Measurements from ENCODE around the gene DHRS12. TPM values are rescaled to one million over a fixed set of nuclear protein-coding genes. Genes with fewer than 3 reads are reported as not detected.

The DHRS12 gene
- total RNA-seq, 1 donor from 2014 or later, result 9.8 TPM

- peak; percentile 61 for DNase-seq (ENCODE audit: low spot score)
- intact Hi-C loops (cut with DNase I), result loop anchor here (1.0 to 10.0 kb wide), 5 partner anchors 8 to 369 kb away; partner anchors contain the start of gene NEK5
Measured at GRCh38 chr13:51815848-51816247, 11.9 kb upstream of the DHRS12 start.

GRCh38 chr13:51814825-51815650, 11.1 kb upstream of the DHRS12 start:
- peak; percentile 82 for DNase-seq (ENCODE audit: low spot score)
- intact Hi-C loops (cut with DNase I), result loop anchor here (1.0 to 10.0 kb wide), 4 partner anchors 17 to 370 kb away; partner anchors contain the start of gene NEK5

- intact Hi-C loops (cut with DNase I), result loop anchor here (10.0 kb wide), 2 partner anchors 181 to 371 kb away; no protein-coding TSS in a partner anchor
- DNase-seq (ENCODE audit: low spot score), result no peak
Measured at GRCh38 chr13:51814071-51814470, 10.1 kb upstream of the DHRS12 start.

DNA sequence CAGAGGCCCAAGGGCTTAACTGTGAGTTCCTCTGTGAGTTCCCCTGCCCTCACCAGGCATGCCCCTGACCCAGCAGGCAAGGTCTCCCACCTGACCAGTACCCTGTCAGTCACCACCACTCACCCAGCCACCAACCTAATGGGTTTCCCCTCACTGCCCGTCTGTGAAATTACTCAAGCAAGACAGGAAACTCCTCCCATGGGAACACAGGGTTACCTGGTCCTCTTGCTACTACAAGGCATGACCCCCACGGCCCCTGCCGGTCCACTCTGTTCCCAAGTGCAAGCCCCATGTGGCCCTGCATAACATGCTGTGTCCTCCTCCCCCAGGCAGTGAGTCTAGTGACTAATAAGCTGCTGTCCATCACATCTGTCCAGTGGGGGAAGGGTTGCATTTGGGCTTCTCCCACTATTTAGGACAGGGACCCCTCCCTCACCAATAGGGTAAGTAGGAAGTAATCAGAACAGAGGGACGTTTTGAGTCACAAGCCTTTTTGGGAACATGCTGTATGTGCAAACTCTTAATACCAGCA, 8.0 kb upstream of the DHRS12 start:
- intact Hi-C loops (cut with DNase I), result loop anchor here (10.0 kb wide), 2 partner anchors 183 to 373 kb away; no protein-coding TSS in a partner anchor
- DNase-seq (ENCODE audit: low spot score), result peak; percentile 59

GRCh38 chr13:51811046-51811445, 7.1 kb upstream of the DHRS12 start:
- intact Hi-C loops (cut with DNase I), result loop anchor here (10.0 kb wide), 2 partner anchors 184 to 374 kb away; no protein-coding TSS in a partner anchor
- DNase-seq (ENCODE audit: low spot score), result peak; percentile 63

- DNase-seq (ENCODE audit: low spot score), result no peak
- intact Hi-C loops (cut with DNase I), result loop anchor here (1.0 kb wide), 1 partner anchor 7 kb away; no protein-coding TSS in a partner anchor
Measured at GRCh38 chr13:51808811-51809210, 4.8 kb upstream of the DHRS12 start.

- intact Hi-C loops (cut with DNase I), result no loop called here
- peak; percentile 68 for DNase-seq (ENCODE audit: low spot score)
Measured at GRCh38 chr13:51807041-51807440, 3.1 kb upstream of the DHRS12 start.

GRCh38 chr13:51806566-51806965, 2.6 kb upstream of the DHRS12 start:
- peak; percentile 19 for DNase-seq (ENCODE audit: low spot score)
- intact Hi-C loops (cut with DNase I), result no loop called here

- no peak for DNase-seq (ENCODE audit: low spot score)
- intact Hi-C loops (cut with DNase I), result no loop called here
Measured at GRCh38 chr13:51805925-51806324, 2.0 kb upstream of the DHRS12 start.

DNA sequence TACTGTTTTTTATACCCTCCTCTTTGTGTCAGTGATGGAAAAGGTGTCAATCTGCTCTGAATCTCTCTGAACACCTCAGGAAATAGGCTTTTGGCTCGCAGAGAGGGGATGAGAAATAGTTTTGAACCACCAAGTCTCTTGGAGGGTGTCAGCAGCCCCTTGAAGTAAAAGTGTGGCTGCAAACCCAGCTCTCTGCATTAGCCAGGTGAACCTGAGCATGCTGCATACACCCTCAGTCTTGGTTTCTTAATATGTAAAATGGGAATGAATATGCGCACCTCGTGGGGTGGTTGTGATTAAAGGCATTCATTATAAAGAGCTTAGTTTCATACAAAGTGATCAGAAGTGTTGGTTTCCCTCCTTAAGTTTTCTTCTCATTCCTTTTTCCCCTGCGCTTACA, 1.4 kb upstream of the DHRS12 start:
- intact Hi-C loops (cut with DNase I), result no loop called here
- peak; percentile 58 for DNase-seq (ENCODE audit: low spot score)

DNA sequence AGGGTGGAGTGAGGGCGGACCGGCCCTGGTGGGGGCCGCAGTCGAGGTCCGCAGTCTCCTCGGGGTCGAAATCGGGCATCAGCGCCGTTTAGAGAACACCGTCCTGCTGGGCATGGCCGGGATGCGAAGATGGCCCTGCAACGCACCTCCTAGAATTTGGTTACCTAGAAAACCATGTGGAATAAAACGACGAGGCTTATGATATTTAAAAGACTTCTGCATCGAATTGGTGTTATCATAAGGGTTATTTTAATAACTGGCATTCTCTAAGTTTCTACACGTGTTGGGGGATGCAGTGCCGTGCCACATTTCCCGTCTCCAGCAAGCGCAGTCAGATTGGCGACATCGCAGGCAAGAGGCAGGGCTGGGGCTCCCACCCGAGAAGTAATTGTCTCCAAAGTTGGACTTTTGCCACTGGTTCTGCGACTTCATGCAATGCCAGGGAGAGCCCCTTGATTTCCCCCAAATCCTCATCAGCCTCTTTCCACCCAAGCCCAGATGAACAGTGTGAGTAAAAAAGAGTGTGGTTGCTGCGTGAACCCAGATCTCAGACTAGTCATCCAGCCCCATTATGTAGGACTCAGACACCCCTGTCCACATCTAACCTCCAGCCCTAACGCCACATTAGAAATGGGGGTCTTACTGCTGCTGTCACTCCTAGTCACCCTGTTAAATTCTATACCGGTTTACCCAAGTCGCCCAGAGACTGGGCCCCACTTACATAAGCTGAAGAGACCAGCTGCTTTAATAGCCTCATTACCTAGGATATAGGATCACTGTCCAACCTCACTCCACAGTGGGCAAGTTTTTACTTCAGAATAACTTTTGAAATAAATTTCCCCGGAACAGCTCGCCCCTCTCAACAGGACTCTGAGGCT, 571 bp upstream of the DHRS12 start:
- peak; percentile 77 for DNase-seq (ENCODE audit: low spot score)
- intact Hi-C loops (cut with DNase I), result loop anchor here (5.0 kb wide), 4 partner anchors 37 to 352 kb away; partner anchors contain the start of genes INTS6 and WDFY2

DNA sequence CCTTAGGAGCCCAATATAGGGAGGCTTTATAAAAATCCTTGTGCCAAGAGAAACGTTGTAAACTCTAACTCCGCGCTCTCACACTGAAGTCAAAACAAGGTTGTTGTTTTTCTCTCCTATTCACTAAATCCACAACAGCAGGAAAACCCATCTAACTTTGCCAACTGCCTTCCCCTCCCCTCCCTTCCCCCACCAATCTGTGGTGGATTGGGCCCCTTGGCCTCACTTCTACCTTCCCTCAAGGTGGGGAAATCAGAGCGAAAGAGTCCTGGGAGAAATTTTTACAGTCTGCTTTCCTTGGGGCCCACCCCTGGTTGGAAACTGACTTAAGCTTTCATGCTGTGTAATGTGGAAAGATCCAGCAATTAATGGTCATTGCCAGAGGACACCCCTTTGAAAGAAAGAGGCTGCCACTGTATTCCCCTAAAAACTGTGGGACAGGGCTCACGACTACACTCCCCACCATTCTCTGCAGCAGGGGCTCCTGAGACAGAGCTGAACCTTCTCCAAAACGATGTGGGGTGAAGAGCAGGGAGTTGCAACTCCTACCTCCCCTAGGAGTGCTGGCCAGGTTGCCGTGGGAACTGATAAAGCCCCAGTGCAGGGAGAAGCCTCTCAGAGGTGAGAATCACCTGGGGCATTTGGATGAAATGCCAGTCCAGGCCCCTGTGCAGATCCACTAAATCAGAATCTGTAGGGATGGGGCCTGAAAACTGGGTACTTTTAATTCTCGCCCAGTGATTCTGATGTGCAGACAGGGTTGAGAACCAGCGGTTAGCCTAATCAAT, 1.1 kb downstream of the DHRS12 start:
- intact Hi-C loops (cut with DNase I), result loop anchor here (5.0 kb wide), 4 partner anchors 36 to 351 kb away; partner anchors contain the start of genes INTS6 and WDFY2
- DNase-seq (ENCODE audit: low spot score), result peak; percentile 69

- peak; percentile 85 for DNase-seq (ENCODE audit: low spot score)
- intact Hi-C loops (cut with DNase I), result loop anchor here (5.0 kb wide), 4 partner anchors 34 to 349 kb away; partner anchors contain the start of genes INTS6 and WDFY2
Measured at GRCh38 chr13:51801631-51802099, 2.3 kb downstream of the DHRS12 start.

DNA sequence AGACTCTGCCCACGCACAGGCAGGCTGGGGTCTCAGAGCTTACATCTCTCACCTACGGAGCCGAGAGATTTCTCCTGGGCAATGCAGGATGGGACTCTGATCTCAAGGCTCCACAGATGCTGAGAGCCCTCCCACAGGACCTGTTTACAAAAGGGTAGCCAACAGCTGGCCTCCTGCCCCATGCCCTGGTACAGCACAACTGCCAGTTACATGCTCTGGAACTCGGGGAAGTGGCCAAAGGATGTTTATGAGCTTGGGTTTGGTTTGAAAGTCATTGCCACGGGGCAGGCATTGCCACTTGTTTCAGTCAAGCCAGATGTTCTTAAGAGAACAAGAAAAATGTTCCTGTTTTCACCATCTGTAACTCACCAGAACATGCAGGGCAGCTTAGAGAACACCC, 3.5 kb downstream of the DHRS12 start:
- intact Hi-C loops (cut with DNase I), result loop anchor here (5.0 kb wide), 4 partner anchors 33 to 348 kb away; partner anchors contain the start of genes INTS6 and WDFY2
- DNase-seq (ENCODE audit: low spot score), result peak; percentile 76

DNA sequence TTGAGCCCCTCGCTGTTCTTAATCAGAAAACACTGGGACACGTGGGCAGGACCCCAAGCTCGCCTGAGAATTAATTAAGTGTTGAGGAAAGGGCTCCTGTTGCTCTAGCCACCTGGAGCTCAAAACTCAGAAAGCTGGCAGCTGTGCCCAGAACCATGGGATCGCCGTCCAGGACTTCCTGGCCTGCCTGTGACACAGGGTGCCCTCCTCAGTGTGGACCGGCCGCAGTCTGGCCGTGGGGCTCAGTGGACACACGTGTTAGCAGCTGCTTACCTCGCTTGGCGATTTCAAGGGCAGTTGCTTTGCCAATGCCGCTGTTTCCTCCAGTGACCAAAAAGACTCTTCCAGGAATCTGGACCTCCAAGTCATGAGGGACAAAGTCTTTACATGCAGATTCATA, 4.7 kb downstream of the DHRS12 start:
- intact Hi-C loops (cut with DNase I), result no loop called here
- peak; percentile 43 for DNase-seq (ENCODE audit: low spot score)

DNA sequence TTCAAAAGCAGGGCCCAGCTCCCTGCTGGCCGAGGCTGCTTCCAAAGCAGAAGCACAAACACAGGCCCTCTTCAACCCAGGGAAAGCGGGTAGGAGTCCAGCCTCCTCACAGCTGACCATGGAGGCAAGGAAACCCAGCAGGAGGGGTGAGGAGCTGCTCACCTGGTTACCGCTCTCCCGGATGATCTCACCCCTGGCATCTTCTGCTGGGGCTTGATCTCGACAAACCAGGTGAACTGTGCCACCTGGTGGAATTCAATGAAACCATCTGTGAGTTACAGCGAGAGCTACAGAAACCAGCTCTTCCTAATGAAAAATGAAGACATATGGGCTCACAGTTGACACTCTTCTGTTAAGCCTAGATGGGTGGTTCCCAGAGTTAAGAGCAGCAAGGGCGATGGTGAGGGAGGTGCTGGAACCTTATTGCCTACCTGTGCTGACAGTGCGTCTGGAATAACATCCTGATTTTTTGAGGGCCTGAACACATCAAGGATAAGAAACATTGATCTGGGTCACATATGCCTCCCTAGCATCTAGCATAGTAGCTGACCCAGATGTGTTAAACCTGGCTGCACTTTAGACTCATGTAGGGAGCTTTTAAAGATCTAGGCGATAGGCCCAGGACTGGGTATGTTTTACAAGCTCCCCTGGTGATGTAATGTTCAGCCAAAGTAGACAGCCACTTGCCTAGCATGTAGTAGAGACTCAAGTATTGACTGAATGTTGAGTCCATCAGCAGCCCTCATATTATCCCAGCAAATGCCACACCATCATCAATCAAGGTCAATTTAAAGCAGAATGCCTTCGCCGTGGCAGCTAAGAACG, 6.1 kb downstream of the DHRS12 start:
- peak; percentile 26 for DNase-seq (ENCODE audit: low spot score)
- intact Hi-C loops (cut with DNase I), result no loop called here

DNA sequence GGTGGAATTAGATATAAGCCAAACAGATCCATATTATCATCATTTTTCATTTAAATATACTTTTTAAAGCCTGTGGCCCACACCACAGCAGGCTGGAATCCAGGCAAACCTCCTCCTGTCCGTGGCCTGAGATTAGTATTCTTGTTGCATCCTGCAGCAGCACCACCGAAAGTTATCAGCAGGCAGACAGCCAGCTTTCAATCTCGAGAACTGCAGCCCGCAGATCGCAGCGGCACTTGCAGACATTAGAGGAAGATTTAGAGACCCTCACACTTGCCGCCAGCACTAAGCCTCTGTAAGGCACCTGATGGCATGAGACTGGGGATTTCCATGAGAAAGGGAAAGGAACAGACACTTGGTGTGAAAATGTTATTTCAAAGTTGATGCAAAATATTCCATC, 7.4 kb downstream of the DHRS12 start:
- intact Hi-C loops (cut with DNase I), result no loop called here

DNA sequence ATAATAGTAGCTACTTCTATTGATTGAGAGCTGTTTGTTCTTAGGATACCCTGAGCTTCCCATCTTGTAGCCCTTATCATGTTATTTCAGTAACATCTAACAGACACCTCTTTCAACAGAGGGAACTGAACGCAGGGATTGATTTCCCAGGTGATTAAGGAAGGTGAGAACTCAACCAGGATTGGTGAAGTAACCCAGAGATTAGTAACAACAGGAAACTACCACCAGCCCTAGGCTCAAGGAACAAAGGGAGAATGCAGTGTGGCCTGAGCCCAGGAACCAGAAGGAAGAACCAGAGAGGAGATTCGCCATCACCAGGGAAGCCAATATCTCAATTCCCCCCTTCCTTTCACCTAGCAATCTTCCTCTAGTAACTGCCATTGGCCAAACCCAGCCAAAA, 8.5 kb downstream of the DHRS12 start:
- DNase-seq (ENCODE audit: low spot score), result no peak
- intact Hi-C loops (cut with DNase I), result no loop called here

More for the DNA sequence above, 7.4 kb downstream of the DHRS12 start:
- no peak for DNase-seq (ENCODE audit: low spot score)
